Duodenal mucosa (tissue), 2 donors: ENCODE data around the gene TMEM175.

Source experiments
- H3K27ac ChIP-seq: one replicate; pipeline ENCODE4 v1.7.0; 2013; ENCODE audit warnings: low read depth, low read length
- H3K27me3 ChIP-seq, 2 donors: one replicate each; pipeline ENCODE4 v1.7.0; 2013; ENCODE audit warnings: low read length in 2 of 2, control low read depth in 1 of 2; ENCODE audit not compliant: insufficient read depth in 2 of 2, control insufficient read depth in 1 of 2
- H3K36me3 ChIP-seq, 2 donors: one replicate each; pipeline ENCODE4 v1.7.0; 2013; ENCODE audit warnings: low read length in 2 of 2, control low read depth in 1 of 2; ENCODE audit not compliant: insufficient read depth in 2 of 2, control insufficient read depth in 1 of 2
- H3K4me1 ChIP-seq, 2 donors: one replicate each; pipeline ENCODE4 v1.7.0; 2013; ENCODE audit warnings: low read length in 2 of 2, control low read depth in 1 of 2; ENCODE audit not compliant: insufficient read depth in 2 of 2, control insufficient read depth in 1 of 2
- H3K4me3 ChIP-seq, 2 donors: one replicate each; pipeline ENCODE4 v1.7.0; 2013; ENCODE audit warnings: low read length in 2 of 2, low read depth in 1 of 2
- H3K9ac ChIP-seq, 2 donors: one replicate each; pipeline ENCODE4 v1.7.0; 2013; ENCODE audit warnings: low read length in 2 of 2, low read depth in 1 of 2
- H3K9me3 ChIP-seq, 2 donors: one replicate each; pipeline ENCODE4 v1.7.0; 2013; ENCODE audit warnings: low read length in 2 of 2, control low read depth in 1 of 2; ENCODE audit not compliant: control insufficient read depth in 1 of 2

TMEM175 gene

GRCh38 chr4:958314-958665 lies 26.0 kb downstream of the TMEM175 start:
- Histone ChIP-seq H3K27ac (no peak overlapping the region), H3K9ac (no peak overlapping the region), H3K4me3 (no peak overlapping the region), H3K27me3 (no peaks in the 10 kb centered on the region), H3K36me3 (peaks cover 0 to 59% of the 10 kb centered on the region in 2 donors), H3K9me3 (no peaks in the 10 kb centered on the region), H3K4me1 (no peaks in the 10 kb centered on the region)

- Histone ChIP-seq H3K9me3 (no peaks in the 10 kb centered on the region), H3K27ac (no peak overlapping the region), H3K9ac (no peak overlapping the region), H3K27me3 (no peaks in the 10 kb centered on the region), H3K36me3 (peaks cover 0 to 64% of the 10 kb centered on the region in 2 donors), H3K4me1 (no peaks in the 10 kb centered on the region), H3K4me3 (no peak overlapping the region)
Measured at GRCh38 chr4:958696-959337, 26.6 kb downstream of the TMEM175 start.

- H3K36me3 ChIP-seq, result peaks cover 2 to 70% of the 10 kb centered on the region in 2 donors
- H3K27ac ChIP-seq, result no peak overlapping the region
- no peaks in the 10 kb centered on the region for H3K9me3 ChIP-seq
Measured at GRCh38 chr4:959338-960139, 27.3 kb downstream of the TMEM175 start.

GRCh38 chr4:960140-960635 lies 27.9 kb downstream of the TMEM175 start:
- Histone ChIP-seq H3K9ac (no peak overlapping the region), H3K4me1 (no peaks in the 10 kb centered on the region), H3K9me3 (no peaks in the 10 kb centered on the region), H3K4me3 (no peak overlapping the region), H3K27me3 (no peaks in the 10 kb centered on the region), H3K27ac (no peak overlapping the region), H3K36me3 (peaks cover 5 to 74% of the 10 kb centered on the region in 2 donors)

More at GRCh38 chr4:959338-960139, 27.3 kb downstream of the TMEM175 start:
- no peak overlapping the region for H3K9ac ChIP-seq
- no peaks in the 10 kb centered on the region for H3K4me1 ChIP-seq
- no peaks in the 10 kb centered on the region for H3K27me3 ChIP-seq
- no peak overlapping the region for H3K4me3 ChIP-seq

GRCh38 chr4:960636-961350 lies 28.5 kb downstream of the TMEM175 start:
- no peak overlapping the region for H3K4me3 ChIP-seq
- no peak overlapping the region for H3K9ac ChIP-seq
- no peaks in the 10 kb centered on the region for H3K9me3 ChIP-seq
- no peaks in the 10 kb centered on the region for H3K27me3 ChIP-seq
- peaks cover 5 to 80% of the 10 kb centered on the region in 2 donors for H3K36me3 ChIP-seq
- H3K4me1 ChIP-seq, result no peaks in the 10 kb centered on the region
- no peak overlapping the region for H3K27ac ChIP-seq

- H3K36me3 ChIP-seq, result peaks cover 5 to 88% of the 10 kb centered on the region in 2 donors
- no peaks in the 10 kb centered on the region for H3K9me3 ChIP-seq
- H3K27me3 ChIP-seq, result no peaks in the 10 kb centered on the region
- no peak overlapping the region for H3K27ac ChIP-seq
- H3K4me1 ChIP-seq, result no peaks in the 10 kb centered on the region
- H3K9ac ChIP-seq, result no peak overlapping the region
- H3K4me3 ChIP-seq, result no peak overlapping the region
Measured at GRCh38 chr4:961351-962230, 29.3 kb downstream of the TMEM175 start.

GRCh38 chr4:962231-963208 lies 30.3 kb downstream of the TMEM175 start:
- Histone ChIP-seq H3K36me3 (peaks cover 5 to 90% of the 10 kb centered on the region in 2 donors), H3K9ac (no peak overlapping the region), H3K27ac (no peak overlapping the region)

GRCh38 chr4:963276-964225 lies 31.3 kb downstream of the TMEM175 start:
- peaks cover 5 to 80% of the 10 kb centered on the region in 2 donors for H3K36me3 ChIP-seq
- no peak overlapping the region for H3K27ac ChIP-seq
- H3K9ac ChIP-seq, result no peak overlapping the region

More at GRCh38 chr4:962231-963208, 30.3 kb downstream of the TMEM175 start:
- H3K27me3 ChIP-seq, result no peaks in the 10 kb centered on the region
- H3K4me1 ChIP-seq, result no peaks in the 10 kb centered on the region
- no peak overlapping the region for H3K4me3 ChIP-seq
- no peaks in the 10 kb centered on the region for H3K9me3 ChIP-seq

More at GRCh38 chr4:963276-964225, 31.3 kb downstream of the TMEM175 start:
- H3K27me3 ChIP-seq, result no peaks in the 10 kb centered on the region
- no peaks in the 10 kb centered on the region for H3K9me3 ChIP-seq
- no peaks in the 10 kb centered on the region for H3K4me1 ChIP-seq
- H3K4me3 ChIP-seq, result no peak overlapping the region
